Breast epithelium (tissue), 3 donors: ENCODE data around the gene SHB.

Experiments
- CTCF ChIP-seq, 3 donors: fragments of 450-650 bp; IDR thresholded peaks; one replicate each; pipeline ENCODE4 v1.5.1; 2016 to 2017; ENCODE audit warnings: antibody characterized with exemption in 3 of 3, mild to moderate bottlenecking in 3 of 3, moderate library complexity in 3 of 3
- POLR2A ChIP-seq: fragments of 450-650 bp; IDR thresholded peaks from one replicate; pipeline ENCODE4 v1.6.1; 2016; ENCODE audit warnings: antibody characterized with exemption, mild to moderate bottlenecking, moderate library complexity

GRCh38 chr9:37976714-37977477 lies 92.1 kb downstream of the SHB start:
- TF ChIP-seq CTCF (IDR thresholded peaks at IDR 0.05), result no peak
- no peak for TF ChIP-seq POLR2A
